Pancreas (tissue), 10 donors: ENCODE measurements around the gene GRM4. TPM values are rescaled to one million over a fixed set of nuclear protein-coding genes. Genes with fewer than 3 reads are reported as not detected.

Experiments used
- ATAC-seq, 4 donors: fragments of 200-7000 bp; cut with Tn5 transposase; one replicate each; pipeline versions ENCODE4 v1.8.0 to v1.9.1; 2020; ENCODE audit warnings: mild to moderate bottlenecking in 4 of 4, moderate library complexity in 4 of 4
- DNase-seq, 6 donors: peaks; one replicate each; pipeline ENCODE4 v3.0.0-alpha.2; 2020
- FAIRE-seq: peaks from 2 replicates; lab custom pipeline; 2012; peaks lifted over from hg19 to GRCh38; lab: Jason Lieb, UNC
- H3K27ac ChIP-seq, 4 donors: fragments of 200-600 bp; sonication (generic); 1 replicate in 3 of 4; 2 replicates in 1 of 4; pipeline versions ENCODE4 v1.5.0 to v1.8.0; 2020
- H3K27me3 ChIP-seq, 4 donors: fragments of 200-600 bp; one replicate each; pipeline ENCODE4 v1.8.0; 2021
- H3K36me3 ChIP-seq, 3 donors: fragments of 200-600 bp; sonication (generic) in 1 of 3; one replicate each; pipeline versions ENCODE4 v1.5.0 to v1.8.0; 2020 to 2021
- H3K4me1 ChIP-seq, 3 donors: fragments of 200-600 bp; one replicate each; pipeline ENCODE4 v1.8.0; 2021
- H3K4me3 ChIP-seq, 4 donors: fragments of 200-600 bp; sonication (generic) in 2 of 4; one replicate each; pipeline versions ENCODE4 v1.5.0 to v1.8.0; 2020 to 2021
- H3K9me3 ChIP-seq, 4 donors: fragments of 200-600 bp; one replicate each; pipeline ENCODE4 v1.8.0; 2021
- CTCF ChIP-seq, 4 donors: fragments of 200-600 bp; sonication (generic) in 3 of 4; IDR thresholded peaks; one replicate each; pipeline versions ENCODE4 v1.5.0 to v1.8.0; 2021; ENCODE audit warnings: antibody characterized with exemption in 4 of 4
- WGBS, 2 donors: extraction: QIAGEN DNeasy Blood & Tissue Kit; methylation state at CpG; one replicate each; pipeline ENCODE4 v1.1.7; 2013; 5-methylcytosine and 5-hydroxymethylcytosine counted together
- intact Hi-C, 3 donors: fragments of 100-400 bp; cut with DNase I; formaldehyde crosslinking; loops; one replicate each; pipeline versions ENCODE4 v1.11.1 to v1.14.2; 2022
- polyA plus RNA-seq, 2 donors: library from polyadenylated mRNA; stranded (reverse); fragments of 200-250 nt; gene quantifications; one replicate each; pipeline ENCODE4 v1.2.3, GENCODE V29; 2013
- total RNA-seq, 6 donors: library from RNA; stranded (reverse); fragmentation: NEBNext Ultra II Directional in 4 of 6; extraction: Animal tissue kit (Norgen Biotek cat#: 25700) in 4 of 6; gene quantifications; one replicate each; pipeline versions ENCODE4 v1.2.1 to v1.2.4, GENCODE V29; 2021 to 2023
- donor health status: healthy with polysubstance abuse.
- donor health status: DM: no; HTN: no; CAD: no; lungs with moderate emphysema.
- donor health status: DM: no; HTN: no; CAD: no.
- donor health status: control.
- donor health status: control.
- donor health status: Bipolar disorder and iron deficiency.
- donor health status: DM: yes; HTN: yes; CAD: no.
- donor health status: DM: no; HTN: no; CAD: no.
- donor health status: DM: no; HTN: no; CAD: no.
- donor health status: DM: yes; HTN: yes; CAD: no.

Gene GRM4
- total and polyA plus RNA-seq, 8 donors = 0.23 to 6.8 (median 1.3) TPM

GRCh38 chr6:34130862-34131261 lies 15.0 kb downstream of the GRM4 start:
- no peak for FAIRE-seq
- Histone ChIP-seq H3K4me1 (no peaks in the 10 kb centered on the region), H3K36me3 (no peaks in the 10 kb centered on the region), H3K27me3 (peaks cover 0 to 3% (median 0%) of the 10 kb centered on the region in 4 donors), H3K9me3 (no peaks in the 10 kb centered on the region), H3K4me3 (no peak overlapping the region), H3K27ac (no peak overlapping the region)
- TF ChIP-seq CTCF (IDR thresholded peaks at IDR 0.05) = no peak
- no peak for DNase-seq
- intact Hi-C loops = no loop called here
- ATAC-seq = no peak
- 67 to 73% methylated on average over 5 of the region's 5 CpGs for WGBS, 2 donors

GRCh38 chr6:34129753-34130152 lies 16.1 kb downstream of the GRM4 start:
- FAIRE-seq = no peak
- intact Hi-C loops = no loop called here

GRCh38 chr6:34128045-34128444 lies 17.8 kb downstream of the GRM4 start:
- no peaks in the 10 kb centered on the region for H3K9me3 ChIP-seq
- no peak for FAIRE-seq
- H3K36me3 ChIP-seq = no peaks in the 10 kb centered on the region
- no peak for TF ChIP-seq CTCF (IDR thresholded peaks at IDR 0.05)
- no peaks in the 10 kb centered on the region for H3K4me1 ChIP-seq
- WGBS, 2 donors = 76% methylated on average over 13 of the region's 13 CpGs
- no peak overlapping the region for H3K4me3 ChIP-seq
- H3K27me3 ChIP-seq = peaks cover 0 to 3% (median 0%) of the 10 kb centered on the region in 4 donors
- H3K27ac ChIP-seq = no peak overlapping the region
- intact Hi-C loops = no loop called here
- DNase-seq = no peak
- no peak for ATAC-seq

More at GRCh38 chr6:34129753-34130152, 16.1 kb downstream of the GRM4 start:
- Histone ChIP-seq H3K4me3 (no peak overlapping the region), H3K27me3 (peaks cover 0 to 3% (median 0%) of the 10 kb centered on the region in 4 donors), H3K9me3 (no peaks in the 10 kb centered on the region), H3K4me1 (no peaks in the 10 kb centered on the region), H3K36me3 (no peaks in the 10 kb centered on the region), H3K27ac (no peak overlapping the region)
- ATAC-seq = no peak
- DNase-seq = no peak
- 36 to 38% methylated on average over 5 of the region's 5 CpGs for whole genome bisulfite sequencing, 2 donors
- TF ChIP-seq CTCF (IDR thresholded peaks at IDR 0.05) = no peak

- FAIRE-seq (no peak), ATAC-seq (no peak), DNase-seq (no peak)
- Histone ChIP-seq H3K4me3 (no peak overlapping the region), H3K27me3 (peaks cover 0 to 3% (median 0%) of the 10 kb centered on the region in 4 donors), H3K36me3 (no peaks in the 10 kb centered on the region), H3K4me1 (no peaks in the 10 kb centered on the region), H3K9me3 (no peaks in the 10 kb centered on the region), H3K27ac (no peak overlapping the region)
- no peak for TF ChIP-seq CTCF (IDR thresholded peaks at IDR 0.05)
- intact Hi-C loops = no loop called here
- 37 to 52% methylated on average over 3 of the region's 3 CpGs for WGBS, 2 donors
These were observed 19.5 kb downstream of the GRM4 start for GRCh38 chr6:34126419-34126818.

GRCh38 chr6:34125939-34126338 lies 19.9 kb downstream of the GRM4 start:
- no peak overlapping the region for H3K4me3 ChIP-seq
- 61 to 72% methylated on average over 3 of the region's 3 CpGs for WGBS, 2 donors
- DNase-seq (no peak), FAIRE-seq (no peak), ATAC-seq (no peak)
- no peaks in the 10 kb centered on the region for H3K36me3 ChIP-seq
- no peak for TF ChIP-seq CTCF (IDR thresholded peaks at IDR 0.05)
- H3K27me3 ChIP-seq = peaks cover 0 to 3% (median 0%) of the 10 kb centered on the region in 4 donors
- no peaks in the 10 kb centered on the region for H3K4me1 ChIP-seq
- no peaks in the 10 kb centered on the region for H3K9me3 ChIP-seq
- intact Hi-C loops = no loop called here
- no peak overlapping the region for H3K27ac ChIP-seq
